ENCODE measurements around the gene CA12. TPM values are rescaled to one million over a fixed set of nuclear protein-coding genes. Genes with fewer than 3 reads are reported as not detected.
"Not testable (repeated sequence)": the region's sequence is repeated elsewhere in the genome, so short reads cannot be mapped to it uniquely, and the experiment has no call there.

CA12 gene
- total RNA-seq, 2 donors from 2014 or later: 8.1 to 26.8 TPM

GRCh38 chr15:63347074-63347857 lies 34.4 kb downstream of the CA12 start:
- TF ChIP-seq, protein P1, sequence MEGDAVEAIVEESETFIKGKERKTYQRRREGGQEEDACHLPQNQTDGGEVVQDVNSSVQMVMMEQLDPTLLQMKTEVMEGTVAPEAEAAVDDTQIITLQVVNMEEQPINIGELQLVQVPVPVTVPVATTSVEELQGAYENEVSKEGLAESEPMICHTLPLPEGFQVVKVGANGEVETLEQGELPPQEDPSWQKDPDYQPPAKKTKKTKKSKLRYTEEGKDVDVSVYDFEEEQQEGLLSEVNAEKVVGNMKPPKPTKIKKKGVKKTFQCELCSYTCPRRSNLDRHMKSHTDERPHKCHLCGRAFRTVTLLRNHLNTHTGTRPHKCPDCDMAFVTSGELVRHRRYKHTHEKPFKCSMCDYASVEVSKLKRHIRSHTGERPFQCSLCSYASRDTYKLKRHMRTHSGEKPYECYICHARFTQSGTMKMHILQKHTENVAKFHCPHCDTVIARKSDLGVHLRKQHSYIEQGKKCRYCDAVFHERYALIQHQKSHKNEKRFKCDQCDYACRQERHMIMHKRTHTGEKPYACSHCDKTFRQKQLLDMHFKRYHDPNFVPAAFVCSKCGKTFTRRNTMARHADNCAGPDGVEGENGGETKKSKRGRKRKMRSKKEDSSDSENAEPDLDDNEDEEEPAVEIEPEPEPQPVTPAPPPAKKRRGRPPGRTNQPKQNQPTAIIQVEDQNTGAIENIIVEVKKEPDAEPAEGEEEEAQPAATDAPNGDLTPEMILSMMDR (IDR thresholded peaks at IDR 0.05): no peak
- Histone ChIP-seq H3K27me3 (replicated peaks; ENCODE audit: insufficient read depth) (no peaks in the 10 kb centered on the region), H3K27ac (no peak overlapping the region), H3K4me1 (ENCODE audit: control insufficient read depth in 1 of 2, low read depth in 2 of 2) (peaks cover 10 to 26% of the 10 kb centered on the region in 2 donors), H3K9me3 (no peaks in the 10 kb centered on the region), H3K36me3 (no peaks in the 10 kb centered on the region), H3K4me3 (no peak overlapping the region)
- ATAC-seq (ENCODE audit: insufficient number of reproducible peaks, low FRiP score, low read depth) (no peak), DNase-seq (ENCODE audit: low spot score) (no peak)

GRCh38 chr15:63345391-63345752 lies 36.3 kb downstream of the CA12 start:
- no peak for DNase-seq (ENCODE audit: low spot score)
- Histone ChIP-seq H3K36me3 (no peaks in the 10 kb centered on the region), H3K9me3 (no peaks in the 10 kb centered on the region), H3K4me3 (no peak overlapping the region), H3K27me3 (replicated peaks; ENCODE audit: insufficient read depth) (no peaks in the 10 kb centered on the region), H3K4me1 (ENCODE audit: control insufficient read depth in 1 of 2, low read depth in 2 of 2) (peaks cover 10 to 24% of the 10 kb centered on the region in 2 donors), H3K27ac (no peak overlapping the region)
- no peak for ATAC-seq (ENCODE audit: insufficient number of reproducible peaks, low FRiP score, low read depth)
- TF ChIP-seq, protein P1 (IDR thresholded peaks at IDR 0.05): no peak

- no peak overlapping the region for H3K27ac ChIP-seq
- DNase-seq (ENCODE audit: low spot score) (no peak), ATAC-seq (ENCODE audit: insufficient number of reproducible peaks, low FRiP score, low read depth) (no peak)
- no peaks in the 10 kb centered on the region for H3K27me3 ChIP-seq (replicated peaks; ENCODE audit: insufficient read depth)
- TF ChIP-seq, protein P1 (IDR thresholded peaks at IDR 0.05): no peak
- H3K36me3 ChIP-seq: no peaks in the 10 kb centered on the region
- no peaks in the 10 kb centered on the region for H3K9me3 ChIP-seq
- peaks cover 10 to 19% of the 10 kb centered on the region in 2 donors for H3K4me1 ChIP-seq (ENCODE audit: control insufficient read depth in 1 of 2, low read depth in 2 of 2)
- H3K4me3 ChIP-seq: no peak overlapping the region
These were observed 36.8 kb downstream of the CA12 start for GRCh38 chr15:63344731-63345390.

DNA sequence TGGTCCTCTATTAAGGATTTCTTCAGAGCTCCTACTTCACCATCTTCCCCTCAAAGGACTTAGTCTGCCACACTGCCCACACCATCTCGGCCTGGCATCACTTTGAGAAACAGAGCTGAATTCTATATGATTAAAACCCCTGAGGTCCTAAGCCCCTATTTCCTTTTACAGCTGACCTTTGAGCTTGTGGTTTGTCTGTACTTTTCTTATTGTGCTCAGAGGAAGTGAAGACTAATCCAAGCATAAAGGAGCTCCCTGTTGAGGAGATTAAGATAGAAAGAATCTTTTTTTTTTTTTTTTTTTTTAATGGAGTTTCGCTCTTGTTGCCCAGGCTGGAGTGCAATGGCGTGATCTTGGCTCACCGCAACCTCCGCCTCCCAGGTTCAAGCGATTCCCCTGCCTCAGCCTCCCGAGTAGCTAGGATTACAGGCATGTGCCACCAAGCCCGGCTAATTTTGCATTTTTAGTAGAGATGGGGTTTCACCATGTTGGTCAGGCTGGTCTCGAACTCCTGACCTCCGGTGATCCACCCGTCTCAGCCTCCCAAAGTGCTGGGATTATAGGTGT lies 38.6 kb downstream of the CA12 start:
- not testable (repeated sequence) for H3K4me3 ChIP-seq; H3K36me3 ChIP-seq; H3K4me1 ChIP-seq (ENCODE audit: control insufficient read depth in 1 of 2, low read depth in 2 of 2)

DNA sequence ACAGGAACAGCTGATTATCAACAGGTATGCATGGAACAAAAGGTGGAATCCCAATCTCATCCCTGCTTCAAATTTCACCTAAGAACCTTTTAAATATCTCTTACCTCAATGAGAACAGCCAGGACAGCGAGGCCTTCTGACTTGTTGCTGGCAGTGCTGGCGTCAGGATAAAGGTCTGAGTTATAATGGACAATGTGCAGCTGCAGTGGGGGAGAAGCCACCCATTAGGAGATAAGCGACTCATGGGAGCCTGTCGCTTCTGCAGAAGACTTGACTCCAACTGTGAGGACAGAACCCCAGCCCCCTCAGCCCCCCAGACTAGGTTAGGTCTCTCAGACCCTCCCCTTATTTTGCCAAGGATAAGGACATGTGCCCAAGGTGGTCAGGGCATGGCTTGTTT lies 39.7 kb downstream of the CA12 start:
- no peaks in the 10 kb centered on the region for H3K4me1 ChIP-seq (ENCODE audit: control insufficient read depth in 1 of 2, low read depth in 2 of 2)
- ATAC-seq (ENCODE audit: insufficient number of reproducible peaks, low FRiP score, low read depth): no peak

More for the DNA sequence above, 38.6 kb downstream of the CA12 start:
- not testable (repeated sequence) for DNase-seq (ENCODE audit: low spot score); H3K27me3 ChIP-seq (replicated peaks; ENCODE audit: insufficient read depth); ATAC-seq (ENCODE audit: insufficient number of reproducible peaks, low FRiP score, low read depth); H3K27ac ChIP-seq; H3K9me3 ChIP-seq

More for the DNA sequence above, 39.7 kb downstream of the CA12 start:
- Histone ChIP-seq H3K4me3 (no peak overlapping the region), H3K27ac (no peak overlapping the region), H3K27me3 (replicated peaks; ENCODE audit: insufficient read depth) (no peaks in the 10 kb centered on the region), H3K36me3 (no peaks in the 10 kb centered on the region), H3K9me3 (no peaks in the 10 kb centered on the region)
- TF ChIP-seq, protein P1 (IDR thresholded peaks at IDR 0.05): no peak
- no peak for DNase-seq (ENCODE audit: low spot score)

Data from thoracic aorta (tissue), 2 donors.